T-helper 1 cell (primary cell): ENCODE data around the gene TRPV2.

Experiments
- DNase-seq, 5 donors: peaks; one replicate each; pipeline ENCODE4 v3.0.0-alpha.2; 2012 to 2020

TRPV2 gene

DNA sequence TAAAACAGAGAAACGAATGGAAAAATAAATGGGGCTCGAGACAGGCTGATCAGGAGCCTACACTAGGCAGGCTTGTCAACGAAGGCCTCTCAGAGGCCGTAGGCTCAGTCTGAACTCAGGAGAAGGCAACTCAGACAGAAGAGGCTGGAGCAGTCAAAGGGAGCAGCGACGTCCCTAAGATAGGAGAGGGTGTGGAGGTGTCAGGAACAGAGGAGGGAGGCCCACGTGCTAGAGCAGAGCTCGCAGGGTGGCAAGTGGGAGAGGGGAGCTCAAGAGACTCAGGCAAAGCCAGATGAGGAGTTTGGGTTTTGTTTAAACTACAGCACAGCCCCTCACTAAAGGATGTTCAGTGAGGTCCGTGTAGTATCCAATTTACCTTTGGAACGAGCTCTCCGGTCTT is 43.9 kb downstream of the TRPV2 start:
- DNase-seq, result no peak

DNA sequence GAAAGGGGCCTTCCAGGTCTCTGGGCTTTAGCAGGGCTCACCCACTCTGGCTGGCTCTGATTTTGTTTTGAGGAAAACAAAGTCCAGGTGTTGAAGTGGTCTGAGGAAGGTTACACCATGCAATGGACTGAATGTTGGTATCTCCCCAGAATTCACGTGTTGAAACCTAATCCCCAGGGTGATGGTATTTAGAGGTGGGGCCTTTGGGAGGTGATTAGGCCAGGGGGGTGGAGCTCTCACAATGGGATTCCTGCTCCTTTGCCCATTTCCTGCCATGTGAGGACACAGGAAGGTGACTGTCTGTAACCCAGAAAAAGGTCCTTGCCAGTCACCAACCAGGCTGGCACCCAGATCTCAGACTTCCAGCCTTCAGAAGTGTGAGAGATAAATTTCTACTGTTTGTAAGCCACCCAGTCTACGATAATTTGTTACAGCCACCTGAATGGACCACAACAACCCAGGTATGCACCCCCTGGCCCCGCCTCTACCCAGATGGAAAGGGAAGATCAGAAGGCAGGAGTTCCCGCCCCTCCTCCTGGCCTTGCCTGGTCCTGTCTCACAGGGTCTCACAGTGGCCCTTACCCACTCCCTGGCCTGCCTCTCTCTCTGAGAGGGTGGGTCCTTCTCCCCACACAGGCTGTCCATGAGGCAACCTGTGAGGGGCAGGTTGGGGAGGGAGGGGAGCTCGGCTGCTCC is 44.6 kb downstream of the TRPV2 start:
- no peak for DNase-seq

DNA sequence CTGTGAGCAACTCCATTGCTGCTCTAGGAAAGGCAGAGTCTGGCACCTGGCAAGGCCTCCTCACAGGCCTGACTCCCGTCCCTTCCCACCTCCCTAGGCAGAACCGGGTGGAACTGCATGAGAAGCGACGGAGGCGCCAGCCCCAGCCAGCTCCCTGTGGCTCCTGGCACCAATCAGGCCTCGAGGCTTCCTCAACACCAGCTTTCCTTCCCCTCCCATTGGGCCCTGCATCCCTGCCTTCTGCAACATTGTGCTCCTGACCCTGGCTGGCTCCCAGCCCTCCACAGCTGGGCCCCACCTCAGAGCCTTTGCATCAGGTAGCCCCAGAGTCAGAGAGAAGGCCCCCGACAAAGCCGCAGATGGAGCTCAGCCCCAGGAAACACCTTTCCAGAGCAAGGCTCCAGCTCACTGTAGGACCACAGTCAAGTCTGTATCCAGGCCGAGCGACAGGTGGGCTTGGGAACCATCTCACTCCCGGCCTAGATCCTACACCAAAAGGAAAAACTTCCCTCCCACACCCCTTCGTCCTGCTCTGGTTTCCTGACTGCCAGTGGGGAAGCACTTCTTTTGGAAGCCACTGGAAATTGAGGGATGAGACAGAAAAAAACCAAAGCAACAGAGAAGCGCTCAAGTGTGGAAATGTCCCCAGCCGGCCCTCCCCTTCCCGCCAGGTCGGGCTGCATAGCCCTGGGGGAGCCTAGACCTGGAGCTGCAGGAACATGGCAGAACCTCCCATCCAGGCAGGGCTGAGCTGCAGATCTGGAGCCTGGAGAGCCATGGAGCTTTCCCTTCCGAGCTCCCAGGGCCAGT is 45.6 kb downstream of the TRPV2 start:
- DNase-seq, result no peak

DNA sequence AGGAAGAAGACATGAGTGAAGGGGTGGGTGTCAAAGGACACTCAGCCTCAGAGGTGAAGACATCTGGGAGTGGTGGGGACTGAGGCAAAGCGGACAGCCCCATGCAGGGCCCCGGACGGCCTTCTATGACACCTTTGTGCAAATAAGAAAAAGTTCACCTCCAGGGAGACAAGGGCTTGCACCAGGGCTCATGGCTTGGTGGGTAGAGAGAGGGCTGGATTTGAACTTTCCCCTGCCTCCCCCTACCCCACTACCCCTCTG is 46.2 kb downstream of the TRPV2 start:
- DNase-seq, result no peak

DNA sequence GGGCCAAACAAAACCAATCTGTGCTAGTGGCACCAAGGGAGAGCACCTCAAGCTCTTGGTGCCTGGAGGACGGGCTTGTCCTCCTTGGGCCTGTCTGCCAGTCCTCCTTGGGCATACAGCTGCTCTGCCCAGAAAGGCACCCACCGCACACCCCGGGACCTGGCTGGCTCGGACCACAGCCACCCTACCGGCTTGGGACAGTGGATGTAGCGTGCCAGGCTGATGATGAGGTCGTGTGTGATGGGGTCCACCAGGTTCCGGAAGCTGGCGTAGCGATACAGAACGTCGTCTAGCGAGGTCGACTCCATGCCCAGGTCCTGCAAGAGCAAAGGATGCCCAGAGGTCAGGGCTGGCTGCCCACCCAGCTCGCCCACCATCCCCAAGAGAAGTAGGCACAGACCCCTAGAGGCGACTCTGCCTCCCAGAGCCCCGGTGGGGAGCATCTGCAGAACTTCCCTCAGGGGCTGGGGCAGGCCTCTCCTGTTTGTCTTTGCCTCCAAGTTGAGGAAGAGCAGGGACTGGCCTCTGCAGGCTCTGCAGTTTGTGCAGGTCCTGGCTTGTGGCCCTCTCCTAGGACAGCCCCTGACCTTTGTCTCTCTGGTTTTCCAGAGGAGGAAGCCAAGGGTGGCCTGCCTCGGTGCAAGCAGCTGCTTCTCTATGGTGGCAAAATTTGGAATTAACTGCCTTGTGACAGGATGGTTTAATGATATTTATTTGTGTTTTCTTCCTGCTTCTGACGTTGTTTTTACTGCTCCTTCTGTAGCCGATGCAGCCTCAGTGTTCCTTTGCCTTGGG is 46.9 kb downstream of the TRPV2 start:
- no peak for DNase-seq

DNA sequence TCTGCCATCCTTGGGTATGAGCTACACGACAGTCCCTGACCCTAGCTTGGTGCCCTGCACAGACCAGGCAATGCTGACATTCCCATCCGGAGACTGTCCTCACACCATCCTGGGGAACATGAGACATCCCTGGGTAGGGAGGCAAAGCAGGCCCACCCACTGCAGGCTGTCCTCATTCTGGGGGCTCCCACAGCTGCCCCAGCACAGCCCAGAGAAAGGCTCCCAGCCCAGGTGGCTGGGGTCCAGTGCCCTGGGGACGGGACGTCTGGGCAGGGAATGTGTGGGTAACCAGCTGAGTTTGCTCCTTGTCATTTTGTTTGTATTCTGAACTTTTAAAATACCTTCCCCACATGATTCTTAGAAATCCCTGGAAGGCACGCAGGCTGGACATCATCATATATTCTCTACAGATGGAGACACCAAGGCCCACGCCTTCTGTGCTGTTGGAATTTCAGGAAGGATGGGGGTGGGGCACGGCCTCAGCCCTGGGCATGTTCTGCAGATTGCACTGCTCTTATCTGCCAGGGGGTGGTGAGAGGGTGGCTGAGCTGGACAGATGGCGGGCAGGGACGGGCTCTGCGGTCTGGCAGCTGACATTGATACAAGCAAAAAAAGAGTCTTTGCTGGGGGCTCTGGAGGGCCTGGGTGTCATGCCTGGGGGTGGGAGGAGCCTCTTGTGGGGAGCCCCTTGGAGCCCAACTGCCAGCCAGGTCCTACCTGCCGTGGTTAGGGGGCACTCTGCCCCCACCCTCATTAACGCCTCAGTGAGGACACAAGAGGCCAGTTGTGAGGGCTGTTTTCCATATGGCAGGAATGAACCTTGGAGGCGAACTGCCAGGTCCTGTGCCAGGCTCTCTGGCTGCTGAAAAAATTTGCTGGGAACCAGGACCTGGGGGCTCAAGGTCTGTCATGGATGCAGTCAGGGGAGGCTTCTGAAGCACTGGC is 48.3 kb downstream of the TRPV2 start:
- no peak for DNase-seq

DNA sequence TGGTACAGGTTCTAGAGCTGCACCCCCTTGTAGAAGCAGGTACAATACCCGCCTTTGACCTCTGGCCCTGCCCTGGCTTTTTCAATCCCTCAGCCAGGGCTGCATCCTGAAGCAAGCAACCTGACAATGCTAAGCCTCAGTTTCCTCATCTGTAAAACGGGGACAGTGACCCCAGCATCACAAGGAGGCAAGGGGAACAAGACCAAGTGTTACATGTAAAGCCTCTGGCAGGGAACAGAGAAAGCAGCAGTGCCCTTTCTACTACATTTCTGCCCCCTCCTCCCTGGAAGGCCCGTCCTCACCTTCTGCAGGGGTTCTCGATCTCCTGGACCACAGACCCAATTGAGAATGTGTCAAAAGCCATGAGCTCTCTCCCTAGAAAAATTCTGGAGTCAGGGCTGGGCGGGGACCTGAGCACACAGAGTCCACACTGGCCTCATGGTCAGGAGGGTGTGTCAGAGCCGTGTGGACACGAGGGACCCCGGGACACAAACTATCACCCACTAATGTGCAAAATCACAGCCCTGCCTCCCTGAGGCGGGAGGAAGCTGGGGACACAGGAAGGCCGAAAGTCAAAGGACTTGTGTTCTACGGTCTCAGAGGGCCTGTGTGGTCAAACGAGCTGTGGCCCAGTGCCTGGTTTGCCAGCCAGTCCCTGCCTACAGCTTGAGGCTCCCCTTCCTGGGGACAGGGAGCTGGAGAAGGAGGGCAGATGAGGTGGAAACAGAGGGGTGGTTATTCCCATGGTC is 49.1 kb downstream of the TRPV2 start:
- no peak for DNase-seq

DNA sequence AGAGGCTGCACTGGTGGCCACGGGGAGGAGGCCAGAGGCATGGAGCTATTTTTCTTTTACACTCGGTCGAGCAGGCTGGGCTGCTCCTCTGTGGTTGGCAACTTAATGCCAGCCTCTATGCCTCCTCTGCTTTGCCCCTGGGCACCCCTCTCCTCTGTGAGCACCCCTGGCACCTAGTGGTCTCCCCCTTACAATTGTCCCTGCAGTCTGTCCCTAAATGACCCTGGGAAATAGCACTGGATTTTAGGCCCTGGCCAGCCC is 49.6 kb downstream of the TRPV2 start:
- DNase-seq, result no peak

DNA sequence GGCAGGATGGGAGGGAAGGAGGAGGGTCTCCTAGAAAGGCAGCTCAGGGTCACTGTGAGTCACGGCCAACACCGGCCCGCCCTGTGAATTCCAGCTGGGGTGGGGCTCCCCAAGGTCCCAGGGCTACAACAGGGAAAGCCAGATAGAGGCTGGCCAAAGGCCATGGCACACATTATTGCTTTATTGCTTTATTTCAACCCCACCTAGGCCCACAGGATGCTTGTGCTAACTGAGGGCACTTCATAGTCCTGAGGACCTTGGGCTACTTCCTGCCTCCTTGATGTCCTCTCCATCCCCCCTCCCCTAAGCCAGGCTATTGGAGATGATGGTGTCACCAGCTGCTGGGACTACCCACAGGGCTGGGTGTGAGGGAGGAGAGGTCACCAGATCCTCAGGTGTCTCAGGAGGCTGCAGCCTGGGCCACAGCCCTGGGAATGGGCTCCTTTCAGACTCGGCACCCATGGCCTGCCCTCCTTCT is 50.5 kb downstream of the TRPV2 start:
- no peak for DNase-seq

DNA sequence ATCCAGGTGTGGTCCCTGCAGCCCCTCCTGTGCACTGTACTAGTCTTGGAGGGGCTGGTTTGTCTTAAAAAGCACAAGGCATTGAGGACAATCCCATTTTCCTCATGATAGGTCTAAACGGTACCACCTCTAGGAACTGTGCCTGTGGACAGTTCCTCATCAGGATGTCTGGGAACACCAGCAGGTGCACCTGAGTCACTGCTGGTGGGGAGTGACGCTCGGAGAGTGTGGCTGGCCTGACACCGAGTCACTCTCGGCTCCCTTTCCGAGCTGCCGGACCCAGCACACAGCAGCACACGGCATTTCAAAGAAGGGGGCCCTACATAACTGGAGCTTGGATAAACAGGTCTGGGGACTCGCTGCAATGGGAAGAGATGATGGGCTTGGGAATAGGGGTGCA is 51.0 kb downstream of the TRPV2 start:
- no peak for DNase-seq

DNA sequence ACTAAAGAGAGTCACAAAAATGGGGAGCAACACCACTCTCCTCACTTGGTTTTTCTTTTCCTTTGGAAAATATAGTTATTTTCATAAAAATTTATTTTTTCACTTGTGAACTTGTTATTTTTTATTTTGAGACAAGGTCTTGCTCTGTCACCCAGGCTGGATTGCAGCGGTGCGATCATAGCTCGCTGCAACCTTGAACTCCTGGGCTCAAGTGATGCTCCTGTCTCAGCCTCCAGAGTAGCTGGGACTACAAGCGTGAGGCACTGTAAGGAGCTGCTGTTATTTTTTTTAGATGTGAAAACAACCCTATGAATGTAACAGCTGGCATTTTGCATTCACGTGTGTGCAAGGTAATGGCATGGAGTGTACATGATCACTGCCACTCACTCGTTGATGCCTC is 51.7 kb downstream of the TRPV2 start:
- DNase-seq, result no peak

DNA sequence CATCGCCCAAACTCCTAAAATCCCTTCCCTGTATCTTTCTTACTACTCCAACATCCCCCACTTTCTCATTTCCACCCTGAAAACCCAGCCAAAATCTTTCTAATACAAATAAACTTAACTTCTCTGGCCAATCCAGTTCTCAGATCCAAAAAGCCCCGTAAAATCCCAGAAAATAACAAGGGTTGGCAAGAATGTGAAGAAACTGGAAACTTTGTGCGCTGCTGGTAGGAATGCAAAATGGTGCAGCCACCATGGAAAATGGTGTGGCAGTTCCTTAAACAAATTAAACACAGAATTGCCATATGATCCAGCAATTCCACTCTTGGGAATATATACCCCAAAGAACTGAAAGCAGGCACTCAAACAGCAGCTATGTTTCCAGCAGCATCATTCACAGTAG is 52.5 kb downstream of the TRPV2 start:
- no peak for DNase-seq

DNA sequence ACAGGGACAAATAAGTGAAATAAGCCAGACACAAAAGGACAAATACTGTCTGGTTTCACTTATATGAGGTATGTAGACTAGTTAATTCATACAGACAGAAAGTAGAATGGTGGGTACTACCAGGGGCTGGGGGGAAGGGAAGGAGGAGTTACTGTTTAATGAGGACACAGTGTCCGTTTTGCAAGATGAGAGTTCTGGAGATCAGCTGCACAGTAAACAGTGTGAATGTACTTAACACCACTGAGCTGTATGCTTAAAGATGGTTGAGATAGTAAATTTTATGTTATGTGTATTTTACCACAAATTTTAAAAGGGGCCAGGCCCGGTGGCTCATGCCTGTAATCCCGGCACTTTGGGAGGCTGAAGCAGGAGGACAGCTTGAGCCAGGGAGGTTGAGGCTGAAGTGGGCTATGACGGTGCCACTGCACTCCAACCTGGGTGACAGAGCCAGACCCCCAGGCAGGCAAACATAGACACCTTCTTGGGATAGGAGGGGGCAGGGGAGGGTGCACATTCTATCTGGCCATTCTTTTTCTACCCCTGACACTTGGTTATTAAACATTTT is 53.1 kb downstream of the TRPV2 start:
- DNase-seq, result no peak

DNA sequence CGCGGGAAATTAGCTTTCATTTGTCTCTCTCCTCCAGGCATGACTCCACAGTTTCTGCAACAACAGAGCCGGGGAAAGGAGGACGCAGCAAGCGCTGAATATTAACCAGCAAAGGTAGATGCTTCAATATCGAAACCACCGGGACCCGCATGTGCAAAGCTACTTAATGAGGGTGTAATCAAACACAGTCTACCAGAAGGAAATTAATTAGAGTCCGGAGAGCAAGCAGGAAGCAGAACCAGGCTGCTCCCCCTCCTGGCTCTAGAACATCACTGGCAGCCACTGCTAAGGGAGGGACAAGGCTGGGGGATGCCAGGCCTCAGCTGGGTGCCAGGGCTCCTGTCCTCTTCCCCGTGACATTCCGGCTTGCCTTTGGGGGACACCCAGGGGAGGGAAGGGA is 54.9 kb downstream of the TRPV2 start:
- DNase-seq, result no peak

DNA sequence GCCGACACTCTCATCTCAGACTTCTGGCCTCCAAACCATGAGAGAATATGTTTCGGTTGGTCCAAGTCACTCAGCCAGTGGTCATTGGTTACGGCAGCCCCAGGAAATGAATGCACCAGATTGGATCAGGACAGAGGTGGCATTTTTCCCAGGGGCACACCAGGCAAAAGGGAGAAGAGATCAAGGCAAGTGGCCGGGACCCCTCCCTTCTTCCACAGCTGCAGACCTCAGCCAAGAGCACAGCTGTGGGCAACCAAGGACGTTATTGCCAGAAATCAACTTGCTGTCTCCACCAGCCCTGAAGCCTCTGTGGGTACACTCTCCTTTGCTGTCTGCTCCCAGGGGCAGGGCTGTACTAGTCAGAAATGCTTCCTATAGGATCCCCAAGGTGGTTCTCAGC is 55.9 kb downstream of the TRPV2 start:
- no peak for DNase-seq

DNA sequence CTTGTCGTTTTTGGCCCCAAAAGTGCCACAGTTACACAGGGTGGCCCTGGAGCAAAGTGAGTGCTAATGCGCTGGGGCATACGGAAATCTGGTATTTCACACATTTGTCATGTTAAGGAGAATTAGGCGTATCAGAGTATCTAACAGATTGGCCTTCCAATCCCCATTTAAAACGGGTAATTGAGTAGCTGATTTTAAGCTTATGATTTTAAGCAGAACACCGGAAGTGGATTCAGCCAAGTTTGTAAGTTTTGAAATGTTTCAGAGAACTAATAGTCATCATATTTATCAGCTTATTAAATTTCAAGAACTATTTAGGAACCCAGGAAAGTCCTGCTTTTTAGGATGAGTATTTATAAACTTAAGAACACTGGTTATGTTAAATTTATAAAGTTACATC is 57.2 kb downstream of the TRPV2 start:
- no peak for DNase-seq

DNA sequence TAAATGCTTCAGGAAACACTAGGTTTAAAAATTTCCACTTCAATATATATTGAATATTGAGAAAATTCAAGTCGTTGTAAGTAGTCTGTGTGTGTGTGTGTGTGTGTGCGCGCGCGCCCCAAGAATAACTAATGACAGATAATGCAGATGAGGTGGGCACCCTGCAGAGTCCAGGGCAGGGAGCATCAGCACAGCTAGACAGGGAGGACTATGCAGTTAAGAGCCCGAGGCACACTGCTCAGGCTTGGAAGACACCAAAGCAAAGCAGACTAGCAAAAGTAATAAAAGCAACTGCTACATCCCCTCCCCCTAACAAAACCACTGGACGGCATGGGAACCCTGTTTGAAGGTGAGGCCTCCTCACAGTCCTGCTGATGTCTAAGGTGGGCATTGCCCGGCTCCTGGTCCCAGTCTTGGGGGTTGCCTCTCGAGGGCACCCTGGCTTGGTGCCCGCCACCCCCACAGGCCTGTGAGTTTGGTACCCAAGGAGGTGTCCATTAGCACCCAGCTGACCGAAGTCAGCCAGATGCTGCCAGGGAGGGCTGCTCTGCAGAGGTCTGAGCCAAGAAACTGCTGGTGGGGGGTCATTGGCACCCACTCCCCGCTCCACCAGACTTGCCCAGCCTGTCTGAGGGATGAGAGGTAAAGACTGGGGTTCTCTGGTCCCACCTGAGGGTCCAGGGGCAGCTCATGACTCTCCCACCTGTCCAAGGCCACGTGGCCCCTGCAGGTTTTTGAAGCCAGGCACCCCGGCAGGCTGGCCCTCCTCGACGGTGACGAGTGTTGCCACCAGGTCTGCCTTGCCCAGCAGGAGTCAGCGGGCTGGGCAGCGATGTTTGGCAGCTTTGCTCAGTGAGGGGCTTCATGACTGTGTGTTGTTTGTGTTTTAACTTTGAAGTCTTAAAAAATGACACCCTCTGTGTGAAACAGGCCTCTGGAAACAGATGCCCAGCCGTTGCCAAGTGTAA is 58.0 kb downstream of the TRPV2 start:
- DNase-seq, result no peak

DNA sequence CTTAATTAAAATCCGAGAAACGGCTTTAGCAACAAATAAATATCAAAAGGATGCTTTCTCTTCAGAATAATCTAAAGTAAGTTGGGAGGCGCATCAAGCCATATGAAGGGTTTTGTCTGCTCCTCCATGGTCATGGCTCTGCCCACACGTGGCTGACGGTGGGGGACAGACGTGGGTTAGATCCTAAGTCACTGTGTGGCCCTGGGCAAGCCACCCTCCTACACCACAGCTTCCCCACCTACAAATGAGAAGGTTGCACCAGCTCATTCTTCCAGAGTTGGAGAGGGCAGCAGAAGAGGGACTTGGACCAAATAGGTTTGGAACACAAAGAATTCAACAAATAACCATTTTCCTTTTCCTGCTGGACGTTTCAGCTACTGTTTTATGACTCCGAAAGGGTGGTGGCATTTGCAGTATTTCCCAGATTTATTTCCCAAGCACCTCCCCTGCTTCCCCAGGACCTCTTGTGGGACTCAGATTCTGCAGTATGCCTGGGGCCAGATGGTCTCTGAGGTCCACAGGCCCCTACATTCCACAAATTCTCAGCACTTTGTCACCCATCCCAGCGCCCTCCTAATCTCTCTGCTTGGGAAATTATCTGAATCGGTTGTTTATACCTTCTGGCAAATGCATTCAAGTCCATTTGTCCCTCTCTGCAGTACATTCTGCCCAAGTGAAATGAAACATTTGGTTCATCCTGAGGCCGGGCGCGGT is 58.8 kb downstream of the TRPV2 start:
- DNase-seq, result no peak

DNA sequence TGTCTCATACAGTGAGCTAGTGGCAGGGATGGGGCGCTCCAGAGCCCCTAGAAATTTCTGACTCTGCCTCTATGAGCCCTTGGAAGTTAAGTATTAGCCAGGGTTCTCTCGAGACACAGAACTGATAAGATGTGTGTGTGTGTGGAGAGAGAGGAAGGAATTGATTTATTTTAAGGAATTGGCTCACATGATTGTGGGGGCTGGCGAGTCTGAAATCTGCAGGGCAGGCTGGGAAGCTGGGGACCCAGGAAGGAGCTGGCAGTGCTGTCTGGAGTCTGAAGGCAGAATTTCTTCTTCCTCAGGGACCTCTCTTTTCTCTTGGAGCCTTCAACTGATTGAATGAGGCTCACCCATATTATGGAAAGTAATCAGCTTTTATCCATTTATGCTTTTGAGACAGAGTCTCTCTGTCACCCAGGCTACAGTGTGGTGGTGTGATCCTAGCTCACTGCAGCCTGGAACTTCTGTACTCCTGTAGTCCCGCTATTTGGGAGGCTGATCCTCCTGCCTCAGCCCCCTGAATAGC is 59.9 kb downstream of the TRPV2 start:
- no peak for DNase-seq

DNA sequence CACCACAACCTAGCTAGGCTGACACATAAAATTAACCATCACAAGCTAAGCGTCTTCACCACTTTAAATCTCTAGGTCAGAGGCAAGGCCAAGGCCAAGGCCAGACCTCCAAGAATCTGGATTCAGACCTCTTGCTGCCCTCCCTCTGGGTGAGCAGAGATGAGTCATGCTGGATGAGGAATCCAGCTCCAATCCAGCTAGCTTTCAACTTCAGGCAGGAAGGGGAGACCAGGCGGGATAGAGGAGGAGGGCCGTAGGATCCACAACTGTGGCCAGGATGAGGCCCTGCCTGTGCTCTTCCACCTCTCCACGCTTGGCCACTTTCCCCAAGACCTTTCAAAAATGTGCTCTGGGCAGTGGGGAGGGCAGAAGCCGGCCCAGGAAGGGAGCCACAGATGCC is 61.9 kb downstream of the TRPV2 start:
- DNase-seq, result no peak
